NCI-H510A treated with DMSO at 0.1 percent for 48 hours (cell line): ENCODE data around the gene CDH8.
A peak's percentile ranks its signal among the peaks of the same experiment; 100 is the strongest.
"Not testable (repeated sequence)": the region's sequence is repeated elsewhere in the genome, so short reads cannot be mapped to it uniquely, and the experiment has no call there.

Experiments
- DNase-seq: peaks from one replicate; lab custom pipeline; 2025; lab: John Stamatoyannopoulos, UW

Gene CDH8

DNA sequence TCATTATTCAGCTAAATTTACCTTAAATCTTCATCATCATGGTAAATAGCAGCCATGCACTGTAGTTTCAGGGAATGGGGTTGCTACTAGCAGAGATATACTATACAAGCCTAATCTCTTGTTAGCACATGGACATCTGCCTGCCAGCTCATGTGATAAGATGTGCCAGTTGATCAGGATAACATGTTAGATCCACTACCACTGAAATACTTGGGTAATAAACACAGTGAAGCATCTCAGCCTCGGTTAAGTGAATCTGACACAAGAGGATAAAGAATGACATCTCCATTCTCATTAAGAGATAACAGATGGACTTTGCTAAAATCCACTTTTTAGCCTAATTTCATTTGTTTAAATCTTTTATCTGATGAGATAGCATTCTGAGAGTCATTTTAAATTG, 256.1 kb downstream of the CDH8 start:
- no peak for DNase-seq

DNA sequence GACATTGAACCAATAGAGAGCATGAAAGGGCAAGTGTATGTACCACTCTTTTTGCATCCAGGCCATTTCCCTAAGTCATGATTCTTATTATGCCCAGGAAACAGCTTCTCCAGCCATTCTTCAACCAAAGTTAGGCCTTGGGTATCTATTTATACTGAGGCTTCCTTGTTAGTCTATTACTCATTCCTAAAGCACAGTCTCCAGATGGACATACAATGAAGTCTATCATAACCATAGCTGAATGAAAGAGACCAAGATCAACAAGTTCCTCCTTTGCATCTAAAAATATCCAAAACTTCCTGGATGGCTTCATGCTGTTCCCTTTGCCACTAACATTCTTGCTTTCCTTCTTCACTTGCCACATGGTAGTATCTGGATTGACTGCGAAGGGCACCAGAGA, 265.9 kb downstream of the CDH8 start:
- DNase-seq: no peak

DNA sequence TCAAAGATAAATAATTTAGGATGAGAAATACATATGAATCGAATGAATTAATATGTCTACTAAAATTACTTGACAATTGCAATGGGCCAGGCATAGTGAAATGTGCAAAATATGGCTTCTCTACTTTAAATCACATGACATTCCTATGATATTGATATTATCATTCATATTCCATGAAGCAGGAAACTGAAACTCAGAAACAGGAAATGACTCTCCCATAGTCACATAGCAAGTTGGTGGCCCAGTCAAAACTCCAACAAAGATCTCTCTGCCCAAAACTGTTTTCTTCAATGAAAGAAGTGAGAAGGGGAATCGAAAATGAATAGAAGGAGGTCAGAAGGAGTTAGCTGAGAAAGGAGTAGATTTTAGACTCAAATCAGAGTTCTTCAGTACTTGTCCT, 272.2 kb downstream of the CDH8 start:
- DNase-seq: no peak

DNA sequence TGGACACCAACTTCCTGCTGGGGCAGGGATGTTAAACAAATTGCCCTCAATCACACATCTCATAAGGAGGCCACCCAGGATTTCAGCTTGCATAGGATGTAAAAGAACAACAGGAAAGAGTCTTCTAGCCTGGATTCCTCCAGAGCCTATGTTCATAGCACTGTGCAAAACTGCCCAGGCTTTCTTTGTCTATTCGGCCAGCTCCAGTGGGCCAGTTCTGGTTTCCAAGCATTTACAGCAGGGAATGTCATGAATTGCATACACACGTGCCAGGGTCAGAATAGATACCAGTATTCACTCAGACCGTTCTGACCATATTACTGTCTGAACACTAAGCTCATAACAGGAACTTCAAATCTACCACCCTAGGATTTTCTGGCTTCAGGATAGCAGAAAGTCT, 273.2 kb downstream of the CDH8 start:
- no peak for DNase-seq

DNA sequence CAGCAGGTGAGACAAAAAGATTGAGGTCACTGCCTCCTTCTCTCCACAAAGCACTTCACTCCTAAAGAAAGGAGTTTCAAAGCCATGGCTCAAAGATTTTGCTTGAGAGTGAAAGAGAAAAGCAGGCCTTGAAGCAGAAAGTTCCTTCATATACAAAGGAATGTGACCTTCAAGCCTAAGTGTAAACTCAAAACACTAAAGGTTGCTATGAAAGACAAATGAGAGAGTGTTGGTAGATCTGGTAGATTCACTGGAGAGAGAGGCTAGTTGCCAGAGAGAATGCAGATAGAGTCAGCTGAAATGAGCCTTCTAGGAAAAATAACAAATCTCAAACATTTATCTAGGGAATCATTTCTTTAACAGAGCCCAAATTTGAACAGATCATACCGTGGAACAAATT, 305.2 kb downstream of the CDH8 start:
- DNase-seq: no peak

- DNase-seq: no peak
These were observed 309.5 kb downstream of the CDH8 start for GRCh38 chr16:61726701-61727100.

DNA sequence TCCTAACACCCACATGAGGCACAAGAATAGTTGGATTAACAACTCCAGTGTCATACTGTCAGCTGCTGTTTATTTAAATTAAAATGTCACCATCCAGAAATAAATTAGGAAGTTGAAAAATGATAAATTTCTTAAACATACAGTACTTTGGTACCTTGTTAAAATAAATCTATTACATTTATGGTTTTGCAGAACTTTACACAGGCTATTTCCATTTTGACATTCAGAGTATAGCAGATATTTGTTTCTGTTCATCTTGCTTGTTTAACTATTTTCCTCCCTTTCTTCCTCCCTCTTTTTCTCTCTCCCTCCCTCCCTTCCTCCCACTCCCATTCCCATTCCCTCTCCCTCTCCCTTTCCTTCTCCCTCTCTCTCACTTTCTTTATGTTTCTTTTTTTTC, 310.1 kb downstream of the CDH8 start:
- DNase-seq: no peak

GRCh38 chr16:61721544-61721943, 314.7 kb downstream of the CDH8 start:
- DNase-seq: no peak

DNA sequence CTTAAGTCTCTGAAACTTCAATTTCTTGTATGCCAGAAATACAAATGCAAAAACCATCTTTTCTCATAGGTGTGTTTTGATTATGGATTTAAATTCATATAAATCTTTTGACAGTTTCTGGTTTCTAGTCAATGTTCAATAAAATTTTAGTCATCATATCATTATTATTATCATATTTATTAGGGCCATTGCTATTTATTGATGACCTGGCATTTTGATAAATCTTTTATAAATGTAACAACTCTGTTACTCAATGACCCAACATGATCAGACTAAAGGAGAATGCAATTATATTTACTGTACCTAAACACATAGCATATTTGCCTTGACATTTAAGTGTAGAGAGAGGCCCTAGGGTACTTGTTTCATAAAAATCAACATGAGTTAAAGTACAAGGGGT, 320.8 kb downstream of the CDH8 start:
- DNase-seq: no peak

DNA sequence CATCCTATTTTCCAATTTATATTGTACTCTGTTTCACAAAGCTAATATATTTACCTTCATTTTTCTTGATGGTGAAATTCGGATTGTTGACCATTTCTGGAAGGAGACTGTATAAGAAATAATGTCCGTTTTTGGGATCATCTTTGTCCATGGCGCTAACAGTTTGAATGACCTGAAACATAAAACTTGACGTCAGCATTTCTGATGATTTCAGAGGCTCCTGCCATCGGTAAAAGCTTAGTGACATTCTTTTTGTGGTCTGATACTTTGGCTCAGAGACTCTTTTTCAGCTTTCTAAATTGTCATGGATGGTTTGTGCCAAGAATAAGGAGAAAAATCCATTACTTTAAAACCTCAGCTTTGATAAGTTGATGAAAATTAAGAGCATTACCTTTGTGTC, 322.5 kb downstream of the CDH8 start:
- no peak for DNase-seq

GRCh38 chr16:61699640-61700039, 336.6 kb downstream of the CDH8 start:
- not testable (repeated sequence) for DNase-seq

- DNase-seq: peak; percentile 15
These were observed 351.7 kb downstream of the CDH8 start for GRCh38 chr16:61684541-61684940.

DNA sequence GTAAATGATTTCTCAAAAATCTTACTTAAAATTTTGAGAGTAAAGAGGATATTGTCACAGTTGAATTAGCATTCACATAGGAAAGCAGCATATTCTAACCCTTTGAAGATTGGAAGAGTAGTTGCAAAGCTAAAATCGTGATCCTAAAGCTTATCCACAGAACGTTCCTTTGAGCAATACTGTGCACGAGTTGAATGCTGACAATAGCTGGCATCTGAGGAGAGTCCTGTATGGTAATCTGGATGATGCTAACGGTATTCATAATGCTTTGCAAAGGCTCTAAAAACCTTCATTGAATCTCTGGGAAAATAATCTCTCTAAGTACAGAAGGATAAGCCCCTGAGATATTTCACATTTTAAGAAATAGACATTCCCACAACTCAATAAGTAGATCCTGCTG, 354.6 kb downstream of the CDH8 start:
- DNase-seq: no peak

DNA sequence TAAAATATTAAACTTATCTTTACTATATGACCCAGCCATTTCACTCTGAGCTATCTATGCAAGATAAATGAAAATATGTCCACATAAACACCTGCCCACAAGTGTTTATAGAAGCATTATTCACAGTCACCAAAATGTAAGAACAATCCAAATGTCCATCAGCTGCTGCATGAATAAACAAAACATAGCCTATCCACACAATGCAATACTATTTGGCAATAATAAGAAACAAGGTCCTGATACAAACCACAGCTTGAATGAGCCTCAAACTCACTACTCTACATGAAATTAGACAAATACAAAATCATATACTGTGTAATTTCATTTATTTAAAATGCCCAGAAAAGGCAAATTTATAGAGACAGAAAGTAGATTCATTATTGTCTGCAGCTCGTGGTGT, 355.1 kb downstream of the CDH8 start:
- no peak for DNase-seq

- no peak for DNase-seq
These were observed 358.1 kb downstream of the CDH8 start for GRCh38 chr16:61678182-61678581.

DNA sequence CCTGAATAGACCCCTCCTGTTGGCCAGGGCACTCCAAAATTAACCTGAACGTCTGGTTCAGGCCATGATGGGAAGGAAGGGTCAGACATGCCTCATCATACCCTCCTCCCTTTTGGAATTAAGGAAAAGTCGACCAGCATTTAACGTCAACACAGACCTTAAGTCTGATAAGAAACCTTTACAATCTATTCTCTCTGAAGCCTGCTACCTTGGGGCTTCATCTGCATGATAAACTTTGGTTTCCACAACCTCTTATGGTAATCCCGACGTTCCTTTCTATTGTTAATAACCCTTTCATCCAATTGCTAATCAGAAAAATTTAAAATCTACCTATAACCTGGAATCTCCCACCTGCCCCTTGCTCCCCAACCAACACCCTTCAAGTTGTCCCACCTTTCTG, 358.5 kb downstream of the CDH8 start:
- no peak for DNase-seq

DNA sequence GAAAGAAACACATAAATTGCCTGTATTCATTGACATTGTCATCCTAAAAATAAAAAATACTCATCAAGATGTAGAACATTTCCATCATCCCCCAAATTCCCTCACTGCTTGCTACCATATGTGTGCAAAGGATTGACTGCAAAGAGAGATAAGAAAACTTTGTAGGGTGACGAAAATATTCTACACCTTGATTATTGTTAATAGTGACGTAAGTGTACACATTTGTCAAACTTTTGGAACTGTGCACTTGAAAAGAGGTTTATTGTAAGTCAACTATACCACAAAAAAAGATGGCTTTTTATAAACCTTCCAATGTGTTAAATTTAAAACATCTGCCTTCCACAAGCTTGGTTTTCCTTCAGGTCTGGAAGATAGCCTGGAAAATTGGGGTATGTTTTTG, 359.5 kb downstream of the CDH8 start:
- DNase-seq: no peak

DNA sequence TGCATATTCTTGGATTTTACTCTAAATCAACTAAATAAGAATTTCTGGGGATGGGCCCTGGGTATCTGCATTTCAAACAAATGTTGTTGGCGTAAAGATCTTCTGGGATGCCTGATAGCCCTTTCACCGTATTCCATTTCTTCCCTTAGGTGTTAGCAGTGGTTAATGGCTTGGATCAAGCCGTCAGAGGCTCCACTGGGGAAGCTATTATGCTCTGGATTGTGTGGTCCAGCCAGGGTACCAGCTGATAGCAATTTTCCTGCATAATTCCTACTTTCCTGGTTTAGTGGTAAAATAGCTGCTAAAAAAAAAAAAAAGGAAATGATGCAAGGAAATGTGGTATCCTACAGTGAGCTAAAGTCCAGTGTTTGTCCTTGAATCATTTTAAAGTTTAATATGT, 365.1 kb downstream of the CDH8 start:
- no peak for DNase-seq

DNA sequence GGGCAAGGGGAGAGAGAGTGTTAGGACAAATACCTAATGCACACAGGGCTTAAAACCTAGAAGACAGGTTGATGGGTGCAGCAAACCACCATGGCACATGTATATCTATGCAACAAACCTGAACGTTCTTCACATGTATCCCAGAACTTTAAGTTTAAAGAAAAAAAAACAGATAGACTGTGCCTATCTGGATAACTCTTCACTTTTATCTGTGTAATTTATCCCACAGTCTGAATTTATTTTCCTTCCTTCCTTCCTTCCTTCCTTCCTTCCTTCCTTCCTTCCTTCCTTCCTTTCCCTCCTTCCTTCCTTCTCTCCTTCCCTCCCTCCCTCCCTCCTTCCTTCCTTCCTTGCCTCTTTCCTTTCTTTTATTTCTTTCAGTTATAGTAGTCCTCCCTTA, 370.7 kb downstream of the CDH8 start:
- no peak for DNase-seq

- no peak for DNase-seq
These were observed 376.3 kb downstream of the CDH8 start for GRCh38 chr16:61659936-61660335.

GRCh38 chr16:61654962-61655361, 381.3 kb downstream of the CDH8 start:
- no peak for DNase-seq

- DNase-seq: no peak
These were observed 382.7 kb downstream of the CDH8 start for GRCh38 chr16:61653544-61653943.

GRCh38 chr16:61645561-61645960, 390.7 kb downstream of the CDH8 start:
- DNase-seq: no peak

DNA sequence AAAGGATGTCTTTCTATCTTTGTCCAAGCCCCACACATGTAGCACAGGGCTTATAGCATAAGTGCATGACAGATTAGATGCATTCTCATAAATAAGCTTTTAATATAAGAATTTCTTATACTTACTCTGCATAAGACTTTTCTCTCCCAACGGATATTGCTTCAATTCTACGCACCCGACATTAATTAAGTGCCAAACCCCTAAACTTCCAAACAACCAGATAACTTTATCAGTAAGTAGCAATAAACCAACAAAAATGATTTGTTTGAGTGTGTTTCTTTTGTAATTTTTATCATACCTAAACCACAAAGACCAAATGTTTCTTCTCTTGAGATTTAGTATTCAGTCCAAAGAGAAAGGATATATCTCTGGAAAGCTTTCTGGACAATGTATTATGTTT, 391.5 kb downstream of the CDH8 start:
- DNase-seq: no peak

- no peak for DNase-seq
These were observed 418.9 kb downstream of the CDH8 start for GRCh38 chr16:61617219-61617783.
